ENCODE data around the gene GALNT16.

GALNT16 gene

DNA sequence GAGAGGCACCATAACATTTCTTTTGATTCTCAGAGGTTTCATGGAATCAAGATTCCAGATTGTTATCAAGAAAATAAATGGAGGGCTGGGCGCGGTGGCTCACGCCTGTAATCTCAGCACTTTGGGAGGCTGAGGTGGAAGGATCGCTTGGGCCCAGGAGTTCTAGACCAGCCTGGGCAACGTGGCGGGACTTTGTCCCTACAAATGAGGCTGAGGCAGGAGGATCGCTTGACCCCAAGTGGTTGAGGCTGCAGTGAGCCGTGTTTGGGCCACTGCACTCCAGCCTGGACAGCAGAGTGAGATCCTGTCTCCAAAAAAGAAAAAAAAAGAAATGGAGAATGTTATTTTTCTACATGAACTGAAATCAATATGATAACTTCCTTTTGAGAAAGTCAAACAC is 139.8 kb downstream of the GALNT16 start:
- Mint-ChIP-seq H3K9me3 (peaks cover 0 to 4% of the 10 kb centered on the region in 2 donors), H3K27me3 (no peaks in the 10 kb centered on the region), H3K4me3 (peak overlapping the region; percentile 88 to 96), H3K27ac (peak overlapping the region in 1 of 2 donors; percentile 91), H3K4me1 (peaks cover 56% of the 10 kb centered on the region)
- no peak for DNase-seq
- no peak for ATAC-seq

DNA sequence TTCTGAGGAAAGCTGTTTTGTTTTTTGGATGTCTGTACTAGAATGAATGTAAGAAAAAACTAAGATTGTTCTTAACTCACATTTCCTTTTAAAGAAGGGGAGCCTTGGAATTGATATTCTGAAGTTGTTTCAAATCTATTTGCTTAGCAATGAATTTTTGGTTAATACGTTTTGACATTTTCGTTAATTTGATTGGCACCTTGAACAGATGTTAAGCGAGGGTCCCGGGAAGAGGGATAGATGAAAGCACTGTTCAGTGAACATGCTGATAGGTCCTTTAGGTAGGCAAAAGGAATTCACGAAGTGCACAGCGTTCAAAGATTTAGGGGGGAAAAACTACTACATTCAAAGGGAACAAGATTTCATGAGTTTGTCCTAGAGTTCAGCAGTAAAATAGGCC is 140.2 kb downstream of the GALNT16 start:
- peaks cover 0 to 5% of the 10 kb centered on the region in 2 donors for H3K9me3 Mint-ChIP-seq
- H3K4me3 Mint-ChIP-seq = peak overlapping the region; percentile 88 to 96
- H3K27me3 Mint-ChIP-seq = no peaks in the 10 kb centered on the region
- ATAC-seq = no peak
- H3K4me1 Mint-ChIP-seq = peaks cover 55% of the 10 kb centered on the region
- peak overlapping the region in 1 of 2 donors; percentile 25 for H3K27ac Mint-ChIP-seq
- DNase-seq = no peak

DNA sequence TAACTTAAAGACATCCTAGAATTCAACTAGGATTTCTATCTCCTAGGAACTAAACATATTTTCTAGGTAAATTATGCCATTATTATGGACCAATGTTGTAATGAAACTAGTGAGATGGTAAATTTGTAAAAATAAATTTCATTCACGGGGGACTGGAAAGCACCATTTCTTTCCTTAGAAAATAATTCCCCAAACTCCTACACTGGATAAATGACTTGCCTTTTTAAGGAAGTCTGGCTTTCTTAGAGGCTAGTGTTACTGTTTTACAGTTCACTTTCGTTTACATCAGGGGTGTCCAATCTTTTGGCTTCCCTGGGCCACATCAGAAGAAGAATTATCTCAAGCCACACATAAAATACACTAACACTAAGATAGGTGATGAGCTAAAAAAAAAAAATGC is 141.9 kb downstream of the GALNT16 start:
- DNase-seq = no peak
- Mint-ChIP-seq H3K4me1 (peaks cover 38% of the 10 kb centered on the region), H3K27ac (no peak overlapping the region), H3K4me3 (peak overlapping the region in 1 of 2 donors; percentile 47), H3K27me3 (no peaks in the 10 kb centered on the region), H3K9me3 (peaks cover 0 to 5% of the 10 kb centered on the region in 2 donors)
- ATAC-seq = no peak

DNA sequence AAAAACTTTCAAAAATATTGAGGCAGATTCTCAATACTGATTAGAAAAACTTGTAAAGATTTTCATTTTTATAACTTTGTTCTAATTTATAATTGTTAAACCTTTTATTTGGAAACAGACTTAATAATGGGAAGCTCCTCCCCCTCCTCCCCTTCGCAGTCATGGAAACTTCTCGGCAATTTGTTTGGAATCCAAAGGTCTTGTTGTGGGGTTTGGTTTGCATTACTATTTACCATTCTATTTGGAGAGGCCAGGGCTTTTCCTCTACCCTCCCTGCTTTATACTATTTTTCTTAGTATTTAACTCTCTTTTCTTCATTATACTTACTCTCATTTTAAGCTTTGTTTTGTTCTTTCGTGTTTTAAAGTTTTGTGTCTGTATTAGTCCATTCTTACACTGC is 144.5 kb downstream of the GALNT16 start:
- ATAC-seq = no peak

DNA sequence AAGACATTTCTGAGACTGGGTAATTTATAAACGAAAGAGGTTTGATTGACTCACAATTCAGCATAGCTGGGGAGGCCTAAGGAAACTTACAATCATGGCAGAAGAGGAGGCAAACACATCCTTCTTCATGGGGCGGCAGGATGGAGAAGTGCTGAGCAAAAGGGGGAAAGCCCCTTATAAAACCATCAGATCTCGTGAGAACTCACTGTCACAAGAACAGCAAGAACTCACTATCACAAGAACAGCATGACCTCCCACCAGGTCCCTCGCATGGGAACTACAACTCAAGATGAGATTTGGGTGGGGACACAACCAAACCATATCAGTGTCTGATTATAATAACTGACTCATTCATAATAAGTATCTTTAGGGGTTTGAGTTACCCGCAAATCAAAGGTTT is 144.9 kb downstream of the GALNT16 start:
- H3K4me1 Mint-ChIP-seq = peaks cover 29% of the 10 kb centered on the region
- peak overlapping the region in 1 of 2 donors; percentile 27 for H3K27ac Mint-ChIP-seq
- ATAC-seq = no peak
- peaks cover 0 to 5% of the 10 kb centered on the region in 2 donors for H3K9me3 Mint-ChIP-seq
- H3K4me3 Mint-ChIP-seq = no peak overlapping the region
- H3K27me3 Mint-ChIP-seq = no peaks in the 10 kb centered on the region
- no peak for DNase-seq

More for the DNA sequence above, 144.5 kb downstream of the GALNT16 start:
- Mint-ChIP-seq H3K4me3 (no peak overlapping the region), H3K27ac (peak overlapping the region in 1 of 2 donors; percentile 27), H3K9me3 (peaks cover 0 to 5% of the 10 kb centered on the region in 2 donors), H3K27me3 (no peaks in the 10 kb centered on the region), H3K4me1 (peaks cover 34% of the 10 kb centered on the region)
- no peak for DNase-seq

DNA sequence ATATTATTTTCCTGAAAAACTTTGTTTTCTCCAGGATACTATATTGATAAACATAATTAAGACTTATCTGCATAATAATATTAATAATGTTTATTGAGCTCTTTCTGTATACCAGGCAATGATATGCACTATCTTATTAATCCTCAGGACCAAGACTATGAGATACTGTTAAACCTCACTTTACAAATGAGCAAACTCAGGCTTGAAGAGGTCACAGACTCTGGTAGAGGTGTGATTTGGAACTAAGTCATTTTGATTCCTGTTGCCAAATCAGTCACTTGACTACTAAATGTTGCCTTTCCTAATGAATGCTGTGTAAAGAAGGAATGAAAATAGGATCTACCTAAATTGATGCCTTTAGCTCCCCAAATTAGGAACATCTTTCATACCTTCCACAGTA is 145.8 kb downstream of the GALNT16 start:
- H3K4me3 Mint-ChIP-seq = no peak overlapping the region
- H3K27ac Mint-ChIP-seq = no peak overlapping the region
- no peaks in the 10 kb centered on the region for H3K27me3 Mint-ChIP-seq
- peaks cover 0 to 5% of the 10 kb centered on the region in 2 donors for H3K9me3 Mint-ChIP-seq
- ATAC-seq (no peak), DNase-seq (no peak)
- H3K4me1 Mint-ChIP-seq = peaks cover 21% of the 10 kb centered on the region
